Kidney (tissue), 14 donors: ENCODE results near the gene ARID1B. TPM values are rescaled to one million over a fixed set of nuclear protein-coding genes. Genes with fewer than 3 reads are reported as not detected.
A peak's percentile ranks its signal among the peaks of the same experiment; 100 is the strongest.

ENCODE experiments used
- DNase-seq, 5 donors: peaks; one replicate each; pipeline ENCODE4 v3.0.0-alpha.2; 2013 to 2020
- FAIRE-seq: peaks from 2 replicates; lab custom pipeline; 2012; peaks lifted over from hg19 to GRCh38; lab: Jason Lieb, UNC
- H3K27ac ChIP-seq, 2 donors: one replicate each; pipeline ENCODE4 v1.7.0; 2013; ENCODE audit warnings: low read depth in 2 of 2, low read length in 2 of 2, inconsistent platforms in 1 of 2
- H3K27me3 ChIP-seq: one replicate; pipeline ENCODE4 v1.7.1; 2013; ENCODE audit warnings: low read length, inconsistent platforms; ENCODE audit not compliant: control insufficient read depth, insufficient read depth
- H3K36me3 ChIP-seq, 3 donors: one replicate each; pipeline versions ENCODE4 v1.7.0 to v1.7.1; 2013; ENCODE audit warnings: low read length in 3 of 3, control low read depth in 1 of 3, inconsistent platforms in 1 of 3; ENCODE audit not compliant: insufficient read depth in 3 of 3, control insufficient read depth in 2 of 3
- H3K4me1 ChIP-seq, 3 donors: one replicate each; pipeline versions ENCODE4 v1.7.0 to v1.7.1; 2013; ENCODE audit warnings: low read length in 3 of 3, inconsistent platforms in 1 of 3, low read depth in 1 of 3; ENCODE audit not compliant: control insufficient read depth in 2 of 3, insufficient read depth in 2 of 3
- H3K4me3 ChIP-seq, 3 donors: one replicate each; pipeline versions ENCODE4 v1.7.0 to v1.8.1; 2013; ENCODE audit warnings: low read length in 3 of 3, control low read depth in 1 of 3, inconsistent platforms in 1 of 3
- H3K9ac ChIP-seq, 3 donors: one replicate each; pipeline versions ENCODE4 v1.7.0 to v1.7.1; 2013; ENCODE audit warnings: low read length in 3 of 3, control low read depth in 1 of 3, inconsistent platforms in 1 of 3
- H3K9me3 ChIP-seq, 3 donors: one replicate each; pipeline versions ENCODE4 v1.7.0 to v1.7.1; 2013; ENCODE audit warnings: low read length in 3 of 3, control low read depth in 1 of 3, inconsistent platforms in 1 of 3; ENCODE audit not compliant: control insufficient read depth in 2 of 3, insufficient read depth in 1 of 3
- CTCF ChIP-seq: IDR thresholded peaks from 3 replicates; pipeline ENCODE4 v1.5.1; 2012; ENCODE audit warnings: mild to moderate bottlenecking, moderate library complexity, borderline replicate concordance; ENCODE audit not compliant: insufficient read depth; ENCODE audit errors: extremely low read depth
- intact Hi-C: fragments of 100-400 bp; cut with DNase I; formaldehyde crosslinking; loops from one replicate; pipeline ENCODE4 v1.11.1; 2022
- polyA plus RNA-seq: library from polyadenylated mRNA; stranded (reverse); fragments of 350-450 nt; fragmentation: Illumina TruSeq; extraction: RNeasy Lipid Tissue Mini Kit (QIAGEN cat#74804); gene quantifications from one replicate; pipeline ENCODE4 v1.2.3, GENCODE V29; 2014; ENCODE audit warnings: low read depth, low replicate concordance; ENCODE audit not compliant: insufficient read depth
- total RNA-seq: library from RNA; stranded (reverse); fragmentation: NEBNext Ultra II Directional; extraction: Animal tissue kit (Norgen Biotek cat#: 25700); gene quantifications from one replicate; pipeline ENCODE4 v1.2.1, GENCODE V29; 2021
- donor health status: control.
- donor health status: control.
- donor health status: control.
- donor health status: control.
- donor health status: control.
- donor health status: DM: yes; HTN: yes; CAD: no.
- donor health status: Normal renal cell carcinoma (clear cell type).

ARID1B gene
- total and polyA plus RNA-seq, 2 donors from 2014 or later = 16.4 to 110 TPM

GRCh38 chr6:156826290-156826955, 49.2 kb downstream of the ARID1B start:
- intact Hi-C loops = no loop called here
- H3K27ac ChIP-seq = peak overlapping the region; percentile 9 to 33
- H3K4me3 ChIP-seq = no peak overlapping the region
- H3K9ac ChIP-seq = peak overlapping the region in 1 of 3 donors; percentile 28
- H3K27me3 ChIP-seq = no peaks in the 10 kb centered on the region
- no peaks in the 10 kb centered on the region for H3K36me3 ChIP-seq
- H3K4me1 ChIP-seq = peaks cover 0 to 20% (median 8%) of the 10 kb centered on the region in 3 donors
- no peaks in the 10 kb centered on the region for H3K9me3 ChIP-seq
- no peak for DNase-seq
- no peak for FAIRE-seq
- no peak for TF ChIP-seq CTCF

- Histone ChIP-seq H3K36me3 (no peaks in the 10 kb centered on the region), H3K27me3 (no peaks in the 10 kb centered on the region), H3K27ac (peak overlapping the region; percentile 9 to 12), H3K9ac (no peak overlapping the region), H3K4me1 (peaks cover 0 to 18% (median 11%) of the 10 kb centered on the region in 3 donors), H3K9me3 (no peaks in the 10 kb centered on the region), H3K4me3 (no peak overlapping the region)
- no peak for TF ChIP-seq CTCF
- intact Hi-C loops = no loop called here
- FAIRE-seq (no peak), DNase-seq (no peak)
Observed at GRCh38 chr6:156827382-156827781, 50.2 kb downstream of the ARID1B start.

GRCh38 chr6:156828280-156828703, 51.1 kb downstream of the ARID1B start:
- intact Hi-C loops = no loop called here
- Histone ChIP-seq H3K27me3 (no peaks in the 10 kb centered on the region), H3K9ac (no peak overlapping the region), H3K27ac (peak overlapping the region; percentile 12 to 63), H3K36me3 (no peaks in the 10 kb centered on the region), H3K4me1 (peaks cover 0 to 15% (median 11%) of the 10 kb centered on the region in 3 donors), H3K4me3 (no peak overlapping the region), H3K9me3 (no peaks in the 10 kb centered on the region)
- no peak for DNase-seq
- FAIRE-seq = no peak
- no peak for TF ChIP-seq CTCF
